GM12872 (cell line): Measurements from ENCODE around the gene RDH12.
"Not testable (repeated sequence)": the region's sequence is repeated elsewhere in the genome, so short reads cannot be mapped to it uniquely, and the experiment has no call there.

Experiments
- CTCF ChIP-seq: IDR thresholded peaks from 3 replicates; pipeline ENCODE4 v1.5.1; 2011; ENCODE audit warnings: low read depth, mild to moderate bottlenecking, low read length, moderate library complexity; ENCODE audit not compliant: insufficient read depth

Gene RDH12

GRCh38 chr14:67701492-67701891 lies at the start of gene RDH12:
RDH12 (plus strand) TSS chr14:67701886; CDS start chr14:67722643, 20,757 bp downstream.
- not testable (repeated sequence) for TF ChIP-seq CTCF

GRCh38 chr14:67652189-67652588 lies 49.5 kb upstream of the RDH12 start:
- TF ChIP-seq CTCF = no peak

GRCh38 chr14:67653651-67654280 lies 47.9 kb upstream of the RDH12 start:
- TF ChIP-seq CTCF = no peak

GRCh38 chr14:67663633-67664032 lies 38.1 kb upstream of the RDH12 start:
- no peak for TF ChIP-seq CTCF

GRCh38 chr14:67665868-67666267 lies 35.8 kb upstream of the RDH12 start:
- TF ChIP-seq CTCF = no peak

- peak; percentile 66 for TF ChIP-seq CTCF
These were observed 34.8 kb upstream of the RDH12 start for GRCh38 chr14:67666750-67667449.

GRCh38 chr14:67668559-67668958 lies 33.1 kb upstream of the RDH12 start:
- no peak for TF ChIP-seq CTCF
